Activated CD4-positive, alpha-beta memory T cell treated with anti-CD3 and anti-CD28 coated beads for 36 hours (primary cell): ENCODE measurements around the gene CUX1. TPM values are rescaled to one million over a fixed set of nuclear protein-coding genes. Genes with fewer than 3 reads are reported as not detected.
A peak's percentile ranks its signal among the peaks of the same experiment; 100 is the strongest.

Experiments
- CTCF ChIA-PET: fragments of 350-600 bp; sonication (Branson Sonifier 250); formaldehyde crosslinking; loops from one replicate; lab custom pipeline; 2021; ENCODE audit warnings: antibody characterized with exemption, inconsistent platforms; lab: Charles Lee
- POLR2A ChIA-PET: fragments of 350-600 bp; sonication (Branson Sonifier 250); formaldehyde crosslinking; loops from one replicate; lab custom pipeline; 2021; ENCODE audit warnings: antibody characterized with exemption; lab: Charles Lee
- DNase-seq: peaks from one replicate; pipeline ENCODE4 v3.0.0-alpha.2; 2020
- H3K27ac Mint-ChIP-seq: one replicate; pipeline ENCODE4 v1.8.0; 2021; ENCODE audit warnings: mixed read lengths
- H3K27me3 Mint-ChIP-seq: one replicate; pipeline ENCODE4 v1.8.0; 2021; ENCODE audit warnings: mixed read lengths
- H3K36me3 Mint-ChIP-seq: one replicate; pipeline ENCODE4 v1.8.0; 2021; ENCODE audit warnings: mixed read lengths
- H3K4me1 Mint-ChIP-seq: one replicate; pipeline ENCODE4 v1.8.0; 2021; ENCODE audit warnings: low read depth, mixed read lengths
- H3K4me3 Mint-ChIP-seq: one replicate; pipeline ENCODE4 v1.8.0; 2021; ENCODE audit warnings: mild to moderate bottlenecking, mixed read lengths
- H3K9me3 Mint-ChIP-seq: one replicate; pipeline ENCODE4 v1.8.0; 2021; ENCODE audit warnings: mixed read lengths
- intact Hi-C: fragments of 100-400 bp; cut with micrococcal nuclease; formaldehyde crosslinking; loops from one replicate; pipeline ENCODE4 v1.15.1; 2023
- total RNA-seq, 2 experiments: library from RNA; stranded (reverse); gene quantifications; one replicate each; pipeline ENCODE4 v1.2.3, GENCODE V29; 2021

CUX1 gene
- total RNA-seq, 2 experiments from 2014 or later = 25.1 TPM

GRCh38 chr7:101944611-101945010 lies 127.2 kb downstream of the CUX1 start:
- H3K27ac Mint-ChIP-seq = no peak overlapping the region
- intact Hi-C loops = no loop called here
- no peaks in the 10 kb centered on the region for H3K27me3 Mint-ChIP-seq
- H3K4me1 Mint-ChIP-seq = no peaks in the 10 kb centered on the region
- POLR2A ChIA-PET = no interaction called here
- no peaks in the 10 kb centered on the region for H3K9me3 Mint-ChIP-seq
- no peaks in the 10 kb centered on the region for H3K36me3 Mint-ChIP-seq
- CTCF ChIA-PET = no interaction called here
- no peak for DNase-seq
- no peak overlapping the region for H3K4me3 Mint-ChIP-seq

GRCh38 chr7:101945034-101945758 lies 127.8 kb downstream of the CUX1 start:
- no peak for DNase-seq
- Mint-ChIP-seq H3K27me3 (no peaks in the 10 kb centered on the region), H3K9me3 (no peaks in the 10 kb centered on the region), H3K36me3 (no peaks in the 10 kb centered on the region), H3K4me1 (no peaks in the 10 kb centered on the region), H3K4me3 (no peak overlapping the region), H3K27ac (no peak overlapping the region)
- CTCF ChIA-PET = no interaction called here
- intact Hi-C loops = no loop called here
- POLR2A ChIA-PET = no interaction called here

GRCh38 chr7:101947899-101948298 lies 130.5 kb downstream of the CUX1 start:
- no peaks in the 10 kb centered on the region for H3K36me3 Mint-ChIP-seq
- no peaks in the 10 kb centered on the region for H3K9me3 Mint-ChIP-seq
- no peak overlapping the region for H3K27ac Mint-ChIP-seq
- ChIA-PET POLR2A (no interaction called here), CTCF (interaction anchor here (0.6 kb wide), 1 partner anchor 38 kb away, joined by 3 read pairs; no protein-coding TSS in a partner anchor)
- no peaks in the 10 kb centered on the region for H3K27me3 Mint-ChIP-seq
- H3K4me1 Mint-ChIP-seq = peaks cover 5% of the 10 kb centered on the region
- no peak for DNase-seq
- intact Hi-C loops = no loop called here
- no peak overlapping the region for H3K4me3 Mint-ChIP-seq

GRCh38 chr7:101948650-101949049 lies 131.2 kb downstream of the CUX1 start:
- ChIA-PET CTCF (no interaction called here), POLR2A (no interaction called here)
- Mint-ChIP-seq H3K9me3 (no peaks in the 10 kb centered on the region), H3K27me3 (no peaks in the 10 kb centered on the region), H3K27ac (no peak overlapping the region), H3K36me3 (no peaks in the 10 kb centered on the region), H3K4me3 (no peak overlapping the region), H3K4me1 (peaks cover 13% of the 10 kb centered on the region)
- no peak for DNase-seq
- intact Hi-C loops = no loop called here

- no peaks in the 10 kb centered on the region for H3K9me3 Mint-ChIP-seq
- no peak overlapping the region for H3K4me3 Mint-ChIP-seq
- no peaks in the 10 kb centered on the region for H3K36me3 Mint-ChIP-seq
- H3K27ac Mint-ChIP-seq = no peak overlapping the region
- POLR2A ChIA-PET = no interaction called here
- CTCF ChIA-PET = no interaction called here
- intact Hi-C loops = no loop called here
- H3K4me1 Mint-ChIP-seq = peaks cover 14% of the 10 kb centered on the region
- no peaks in the 10 kb centered on the region for H3K27me3 Mint-ChIP-seq
- no peak for DNase-seq
These were observed 133.2 kb downstream of the CUX1 start for GRCh38 chr7:101950450-101951119.

- Mint-ChIP-seq H3K36me3 (no peaks in the 10 kb centered on the region), H3K27me3 (no peaks in the 10 kb centered on the region), H3K4me1 (peaks cover 14% of the 10 kb centered on the region), H3K9me3 (no peaks in the 10 kb centered on the region), H3K27ac (no peak overlapping the region), H3K4me3 (no peak overlapping the region)
- ChIA-PET POLR2A (no interaction called here), CTCF (no interaction called here)
- no peak for DNase-seq
- intact Hi-C loops = no loop called here
These were observed 134.3 kb downstream of the CUX1 start for GRCh38 chr7:101951757-101952156.

- peak overlapping the region; percentile 74 for H3K27ac Mint-ChIP-seq
- H3K36me3 Mint-ChIP-seq = no peaks in the 10 kb centered on the region
- peaks cover 16% of the 10 kb centered on the region for H3K4me1 Mint-ChIP-seq
- intact Hi-C loops = no loop called here
- H3K9me3 Mint-ChIP-seq = no peaks in the 10 kb centered on the region
- peak overlapping the region; percentile 4 for H3K4me3 Mint-ChIP-seq
- ChIA-PET CTCF (no interaction called here), POLR2A (no interaction called here)
- no peak for DNase-seq
- H3K27me3 Mint-ChIP-seq = no peaks in the 10 kb centered on the region
These were observed 135.2 kb downstream of the CUX1 start for GRCh38 chr7:101952355-101953247.

GRCh38 chr7:101953248-101953819 lies 135.9 kb downstream of the CUX1 start:
- CTCF ChIA-PET = no interaction called here
- Mint-ChIP-seq H3K4me1 (peaks cover 16% of the 10 kb centered on the region), H3K4me3 (peak overlapping the region; percentile 4), H3K9me3 (no peaks in the 10 kb centered on the region), H3K36me3 (no peaks in the 10 kb centered on the region), H3K27me3 (no peaks in the 10 kb centered on the region), H3K27ac (peak overlapping the region; percentile 74)
- peak; percentile 34 for DNase-seq
- POLR2A ChIA-PET = interaction anchor here (0.8 kb wide), 1 partner anchor 29 kb away, joined by 3 read pairs; no protein-coding TSS in a partner anchor
- intact Hi-C loops = no loop called here

- ChIA-PET CTCF (no interaction called here), POLR2A (no interaction called here)
- intact Hi-C loops = no loop called here
- no peaks in the 10 kb centered on the region for H3K27me3 Mint-ChIP-seq
- no peak overlapping the region for H3K4me3 Mint-ChIP-seq
- no peak for DNase-seq
- no peaks in the 10 kb centered on the region for H3K9me3 Mint-ChIP-seq
- H3K36me3 Mint-ChIP-seq = no peaks in the 10 kb centered on the region
- H3K27ac Mint-ChIP-seq = no peak overlapping the region
- H3K4me1 Mint-ChIP-seq = peaks cover 16% of the 10 kb centered on the region
These were observed 137.1 kb downstream of the CUX1 start for GRCh38 chr7:101954499-101954898.

- H3K9me3 Mint-ChIP-seq = no peaks in the 10 kb centered on the region
- H3K4me1 Mint-ChIP-seq = peaks cover 16% of the 10 kb centered on the region
- no peaks in the 10 kb centered on the region for H3K27me3 Mint-ChIP-seq
- CTCF ChIA-PET = interaction anchor here (0.6 kb wide), 1 partner anchor 665 kb away, joined by 5 read pairs; no protein-coding TSS in a partner anchor
- DNase-seq = no peak
- intact Hi-C loops = no loop called here
- H3K36me3 Mint-ChIP-seq = no peaks in the 10 kb centered on the region
- POLR2A ChIA-PET = no interaction called here
- no peak overlapping the region for H3K4me3 Mint-ChIP-seq
- no peak overlapping the region for H3K27ac Mint-ChIP-seq
These were observed 138.7 kb downstream of the CUX1 start for GRCh38 chr7:101956130-101956529.

GRCh38 chr7:101957744-101958525 lies 140.5 kb downstream of the CUX1 start:
- H3K27me3 Mint-ChIP-seq = no peaks in the 10 kb centered on the region
- intact Hi-C loops = no loop called here
- no peaks in the 10 kb centered on the region for H3K36me3 Mint-ChIP-seq
- ChIA-PET POLR2A (no interaction called here), CTCF (interaction anchor here (0.5 to 1.0 kb wide), 2 partner anchors 27 to 161 kb away, joined by 3 read pairs; no protein-coding TSS in a partner anchor)
- H3K9me3 Mint-ChIP-seq = no peaks in the 10 kb centered on the region
- H3K4me1 Mint-ChIP-seq = peaks cover 10% of the 10 kb centered on the region
- no peak overlapping the region for H3K4me3 Mint-ChIP-seq
- DNase-seq = no peak
- H3K27ac Mint-ChIP-seq = no peak overlapping the region
